ENCODE measurements around the gene SNX9.
"Not testable (repeated sequence)": the region's sequence is repeated elsewhere in the genome, so short reads cannot be mapped to it uniquely, and the experiment has no call there.

Gene SNX9

DNA sequence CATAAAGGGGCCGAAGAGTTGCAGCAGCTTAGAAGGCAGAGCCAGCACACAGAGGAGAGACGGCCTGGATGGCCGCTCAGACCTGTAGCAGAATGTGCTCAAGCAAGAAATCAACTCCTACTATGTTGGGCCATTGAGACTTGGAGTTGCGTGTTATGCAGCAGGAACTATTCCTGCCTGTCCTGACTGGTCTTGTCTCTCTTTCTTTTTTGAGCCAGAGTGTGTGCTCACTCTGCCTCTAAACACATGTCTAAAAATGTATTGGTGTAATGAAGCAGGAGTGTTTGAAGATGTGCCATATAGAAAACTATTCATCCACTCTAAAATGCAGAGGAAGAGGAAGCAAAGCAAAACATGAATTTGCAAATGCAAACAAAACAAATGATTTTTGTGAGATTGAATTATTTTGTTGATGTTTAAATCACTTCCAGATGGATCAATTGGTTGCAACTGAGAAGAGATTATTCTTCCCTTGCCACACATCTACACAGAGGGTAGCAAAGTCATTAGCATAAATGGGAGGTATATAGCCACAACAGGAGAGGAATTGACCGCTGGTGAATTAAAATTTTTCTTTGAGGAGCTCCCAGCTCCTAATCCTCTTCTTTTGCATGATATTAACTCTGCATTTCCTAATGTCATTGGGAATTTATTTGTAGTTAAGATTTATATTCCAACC is 138.2 kb downstream of the SNX9 start:
- DNase-seq: no peak

- DNase-seq: no peak
Observed at GRCh38 chr6:157961832-157962575, 139.0 kb downstream of the SNX9 start.

GRCh38 chr6:157962601-157963302 is 139.7 kb downstream of the SNX9 start:
- DNase-seq: peak in 1 of 2 donors; percentile 33

GRCh38 chr6:157964100-157964499 is 141.1 kb downstream of the SNX9 start:
- DNase-seq: no peak

DNA sequence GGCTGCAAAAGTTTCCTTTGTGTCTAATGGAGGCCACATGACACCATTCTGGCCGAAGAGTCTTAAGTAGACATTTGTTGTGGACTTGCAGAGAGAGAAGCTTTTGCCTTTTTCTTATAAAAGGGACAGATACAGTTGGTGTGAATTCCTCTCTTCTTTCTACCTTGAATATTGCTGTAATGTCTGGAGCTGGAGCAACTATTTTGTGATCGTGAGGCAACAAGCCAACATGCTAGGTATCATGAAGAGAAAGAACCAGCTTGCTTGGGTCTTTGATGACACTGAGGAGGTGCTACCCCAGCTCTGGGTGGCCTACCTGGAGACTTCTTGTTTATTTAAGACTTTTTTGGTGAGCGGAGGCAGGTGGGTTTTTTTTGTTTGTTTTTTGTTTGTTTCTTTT is 142.3 kb downstream of the SNX9 start:
- no peak for DNase-seq

- DNase-seq: no peak
Observed at GRCh38 chr6:157966589-157966977, 143.5 kb downstream of the SNX9 start.

GRCh38 chr6:157967020-157967419 is 144.0 kb downstream of the SNX9 start:
- DNase-seq: no peak

GRCh38 chr6:157967486-157967885 is 144.4 kb downstream of the SNX9 start:
- no peak for DNase-seq

- not testable (repeated sequence) for DNase-seq
Observed at GRCh38 chr6:157972177-157972576, 149.1 kb downstream of the SNX9 start.

DNA sequence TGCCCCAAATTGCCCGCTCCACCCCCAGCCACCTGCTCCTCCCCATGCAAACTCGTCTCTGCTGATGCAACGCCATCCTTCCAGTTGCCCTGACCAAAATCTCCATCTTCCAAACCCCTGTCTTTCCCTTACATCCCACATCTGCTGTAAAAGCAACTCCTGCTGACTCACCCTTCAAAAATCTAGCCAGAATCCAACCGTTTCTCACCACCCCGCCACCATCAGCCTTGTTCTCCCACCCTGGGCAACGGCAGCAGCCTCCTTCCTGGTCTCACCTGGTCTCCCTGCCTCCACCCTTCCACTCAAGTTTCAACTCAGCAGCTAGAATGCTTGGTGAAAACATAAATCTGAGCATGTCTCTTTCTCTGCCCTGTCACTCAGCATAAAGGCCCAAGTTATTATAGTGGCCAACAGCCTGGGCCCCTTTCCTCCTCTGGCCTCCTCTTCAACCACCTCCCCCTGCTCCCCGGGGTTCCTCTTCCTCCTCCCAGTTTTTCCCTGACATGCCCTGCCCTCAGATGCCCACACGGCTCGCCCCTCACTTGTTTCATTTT is 151.4 kb downstream of the SNX9 start:
- no peak for DNase-seq

DNA sequence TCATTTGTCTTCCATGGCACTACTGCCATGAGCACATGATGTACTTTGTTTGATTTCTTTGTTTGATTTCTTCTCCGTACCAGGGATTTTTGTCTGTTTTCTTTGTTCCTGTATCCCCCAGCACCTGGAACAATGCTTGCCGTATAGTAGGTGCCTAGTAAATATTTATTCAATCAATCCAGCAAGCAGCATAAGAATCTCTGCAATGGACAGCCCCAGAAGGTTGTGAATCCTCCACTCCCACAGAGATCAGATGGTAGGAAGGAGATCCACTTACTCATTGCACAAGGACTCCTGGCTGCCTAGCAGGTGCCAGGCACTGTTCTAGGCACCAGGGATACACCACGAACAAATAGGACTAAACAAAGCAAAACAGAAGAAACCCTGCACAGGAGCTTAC is 151.9 kb downstream of the SNX9 start:
- no peak for DNase-seq

DNA sequence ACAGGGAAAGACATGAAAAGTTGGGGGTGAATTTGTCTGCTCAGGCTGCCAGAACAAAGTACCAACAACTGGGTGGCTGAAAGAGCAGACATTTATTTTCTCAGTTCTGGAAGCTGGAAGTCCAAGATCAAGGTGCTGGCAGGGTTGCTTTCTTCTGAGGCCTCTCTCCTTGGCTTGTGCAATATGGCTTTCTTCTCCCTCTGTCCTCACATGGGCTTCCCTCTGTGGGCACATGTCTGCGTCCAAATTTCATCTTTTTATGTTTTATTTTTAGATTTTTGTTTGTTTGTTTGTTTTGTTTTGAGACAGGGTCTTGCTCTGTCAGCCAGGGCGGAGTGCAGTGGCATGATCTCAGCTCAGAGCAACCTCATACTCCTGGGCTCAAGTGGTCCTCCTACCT is 152.4 kb downstream of the SNX9 start:
- DNase-seq: no peak

DNA sequence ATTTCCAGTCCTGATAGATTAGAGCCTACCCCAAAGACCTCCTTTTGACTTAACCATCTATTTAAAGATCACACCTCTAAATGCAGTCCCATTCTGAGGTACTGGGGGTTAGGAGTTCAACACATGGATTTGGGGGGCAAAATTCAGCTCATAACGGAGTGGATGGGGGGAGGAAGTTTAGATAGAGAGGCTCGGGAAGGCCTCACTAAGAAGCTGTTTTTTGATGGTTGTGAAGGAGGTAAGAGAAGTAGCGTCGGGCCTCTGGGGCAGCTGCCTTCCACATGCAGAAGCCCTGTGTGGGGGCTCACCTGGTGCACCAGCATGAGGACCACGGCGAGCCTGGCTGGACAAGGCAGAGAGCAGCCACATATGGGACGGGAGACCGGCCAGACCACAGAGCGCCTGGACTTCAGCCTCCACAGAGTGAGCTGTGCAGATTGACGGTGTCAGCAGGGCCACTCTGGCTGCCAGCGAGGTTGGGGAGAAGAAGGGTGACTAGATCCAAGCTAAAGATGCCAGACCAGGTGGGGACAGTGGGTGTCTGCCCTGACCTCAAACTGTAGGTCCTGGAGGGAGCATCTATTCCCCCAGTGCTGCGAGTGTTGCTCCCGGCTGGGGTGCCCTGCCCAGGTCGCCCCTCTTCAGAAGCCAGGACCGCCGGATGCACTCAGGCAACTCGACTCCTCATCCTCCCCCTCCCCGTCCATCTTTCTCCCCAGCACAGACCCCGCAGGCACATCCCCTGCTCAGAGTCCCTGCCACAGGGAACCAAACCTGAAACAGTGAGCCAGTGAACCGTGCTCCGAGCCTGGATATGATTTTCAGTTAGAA is 153.5 kb downstream of the SNX9 start:
- DNase-seq: no peak

DNA sequence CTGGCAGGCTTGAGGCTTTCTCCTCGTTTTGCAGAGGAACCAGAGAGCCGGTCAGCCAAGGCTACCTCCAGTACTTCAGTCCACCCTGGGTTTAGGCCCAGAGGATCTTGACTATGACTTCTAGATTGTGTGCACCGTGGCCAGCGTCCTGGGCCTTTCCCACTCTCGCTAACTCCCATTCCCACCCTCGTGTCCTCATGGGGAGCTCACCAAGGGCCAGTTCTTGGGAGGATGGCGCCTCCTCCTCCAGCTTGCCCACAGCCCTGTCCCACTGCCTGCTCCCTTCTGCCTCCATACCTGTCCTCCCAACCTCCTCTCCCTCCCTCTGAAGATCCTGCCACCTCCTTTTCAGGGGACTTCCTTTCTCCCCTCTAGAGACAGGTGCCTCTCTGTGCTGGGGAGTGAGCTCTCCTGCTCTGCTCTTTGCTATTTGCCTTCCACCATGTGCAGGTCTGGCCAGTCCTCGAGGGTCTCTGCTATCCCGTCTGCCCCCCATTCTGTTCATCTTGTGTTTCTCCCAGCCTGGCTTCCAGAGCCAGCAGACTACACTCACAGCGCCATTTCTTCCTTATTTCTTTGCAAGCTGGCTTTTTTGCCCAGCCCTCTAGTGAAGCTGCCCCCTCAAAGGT is 154.2 kb downstream of the SNX9 start:
- DNase-seq: no peak

GRCh38 chr6:157978021-157978783 is 155.2 kb downstream of the SNX9 start:
- no peak for DNase-seq

DNA sequence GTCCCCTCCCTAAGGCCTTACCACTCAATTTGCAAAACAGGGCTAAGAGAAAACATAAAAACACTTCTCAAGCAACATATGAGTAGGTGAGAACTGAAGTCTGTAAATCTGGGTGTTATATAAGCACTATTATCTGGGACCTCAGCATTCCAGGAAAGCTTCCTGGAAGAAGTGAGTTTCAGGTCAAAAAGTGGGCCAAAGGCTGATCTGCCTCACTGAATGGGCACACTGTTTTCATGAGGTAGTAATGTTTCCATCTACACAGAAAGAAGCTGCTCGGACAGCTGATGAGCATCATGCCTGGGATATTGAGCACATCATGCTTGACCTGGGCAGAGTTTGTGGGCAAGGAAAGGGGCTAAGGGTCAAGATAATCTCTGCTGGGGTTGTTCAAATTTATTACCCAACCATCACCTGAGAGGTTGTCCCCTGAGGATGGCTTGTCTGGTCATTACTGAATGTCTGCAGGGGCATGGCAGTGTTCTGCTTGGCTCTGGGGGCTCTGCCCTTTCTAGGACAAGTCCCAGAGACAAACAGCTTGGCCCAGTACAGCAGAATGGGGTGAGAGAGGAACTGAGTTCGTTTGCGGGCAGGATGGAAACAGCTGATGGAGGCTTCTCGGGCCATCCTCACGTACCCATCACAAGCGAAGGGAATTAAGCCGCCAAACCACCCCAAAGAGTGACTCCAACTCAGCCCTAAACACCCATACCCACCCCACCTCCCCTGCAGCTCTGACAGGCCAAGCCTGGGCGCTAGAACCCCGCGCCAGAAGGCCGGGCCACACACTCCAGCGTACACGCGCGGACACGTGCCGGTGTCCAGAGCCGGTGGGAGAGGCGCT is 157.5 kb downstream of the SNX9 start:
- DNase-seq: no peak

DNA sequence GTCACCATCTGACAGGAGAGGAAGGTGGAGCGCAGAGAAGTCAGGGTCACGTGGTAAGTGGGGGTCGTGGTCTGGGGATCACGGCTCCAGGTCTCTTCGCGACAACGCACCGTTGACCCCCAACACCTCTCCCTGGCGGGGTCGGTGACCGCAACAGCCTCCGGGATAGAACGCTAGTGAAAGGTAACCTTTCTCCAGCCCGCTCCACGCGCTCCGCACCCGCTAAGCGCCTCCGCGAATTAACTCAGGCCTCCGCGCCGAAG is 158.0 kb downstream of the SNX9 start:
- DNase-seq: peak in 1 of 2 donors; percentile 34

DNA sequence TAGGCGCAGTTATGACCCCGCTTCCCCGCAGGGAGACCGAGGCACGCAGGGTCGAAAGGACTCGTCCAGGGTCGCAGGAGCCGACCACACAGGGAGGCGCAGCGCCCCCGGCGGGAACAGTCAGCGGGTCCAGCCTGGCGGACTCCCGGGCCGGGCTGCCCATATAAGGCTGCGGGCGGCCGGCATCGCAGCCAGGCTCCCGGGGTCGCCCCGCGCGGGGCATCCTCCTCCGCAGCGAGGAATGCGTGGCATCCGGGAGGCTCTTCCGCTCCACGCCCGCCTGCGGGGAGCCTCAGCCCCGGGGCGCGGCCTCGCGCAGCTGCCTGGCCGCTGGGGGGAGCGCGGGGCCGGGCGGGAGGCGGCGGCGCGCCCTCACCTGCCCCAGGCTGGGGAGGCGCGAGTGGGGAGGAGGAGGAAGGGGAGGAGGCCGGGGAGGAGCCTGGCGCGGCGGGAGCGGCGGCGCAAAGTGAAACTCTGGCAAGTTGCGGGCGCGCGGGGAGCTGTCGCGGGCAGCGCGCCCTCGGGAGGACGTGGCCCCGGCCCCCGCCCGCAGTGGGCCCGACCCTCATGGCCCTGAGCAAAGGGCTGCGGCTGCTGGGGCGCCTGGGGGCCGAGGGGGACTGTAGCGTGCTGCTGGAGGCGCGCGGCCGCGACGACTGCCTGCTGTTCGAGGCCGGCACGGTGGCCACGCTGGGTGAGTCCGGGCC is 158.5 kb downstream of the SNX9 start, which contains the start of gene SYNJ2:
SYNJ2 (plus strand) TSS at position 469 of the 707 bp plus-strand sequence; CDS start at position 568, 99 bp downstream.
- DNase-seq: peak; percentile 80 to 84

GRCh38 chr6:157982102-157982562 is 159.1 kb downstream of the SNX9 start:
- peak; percentile 37 to 48 for DNase-seq

Data from stimulated activated CD4-positive, alpha-beta T cell treated with anti-CD3 and anti-CD28 coated beads, Interleukin-2, amount 100 ng/mL, for 24 hours (primary cell).